ENCODE results near the gene SERGEF. TPM values are rescaled to one million over a fixed set of nuclear protein-coding genes. Genes with fewer than 3 reads are reported as not detected.

Gene SERGEF
- total and polyA plus RNA-seq, 2 of the 13 experiments (the other 11 are each of a cell fraction or from before 2014, with no cell fraction given), result 54.5 to 114 TPM

GRCh38 chr11:17979770-17980371 is 33.0 kb downstream of the SERGEF start (continued):
- TF ChIP-seq DBP (CRISPR knock-in tag; IDR thresholded peaks at IDR 0.05; ENCODE audit: not compliant biosample characterization) (no peak), ATF7 (IDR thresholded peaks at IDR 0.05) (no peak), ATF7 (CRISPR knock-in tag; IDR thresholded peaks at IDR 0.05) (no peak), ZNF639 (CRISPR knock-in tag; conservative IDR thresholded peaks at IDR 0.05) (no peak), JUND (CRISPR knock-in tag; IDR thresholded peaks at IDR 0.05) (no peak), ZNF331 (CRISPR knock-in tag; IDR thresholded peaks at IDR 0.05) (0 out of 2 replicates have a peak, but pooled peaks have one; percentile 7), KDM5A (IDR thresholded peaks at IDR 0.05; ENCODE audit: borderline replicate concordance, low read length) (no peak), CENPT (CRISPR knock-in tag; IDR thresholded peaks at IDR 0.05; ENCODE audit: low read depth) (no peak), ZNF317 (CRISPR knock-in tag; IDR thresholded peaks at IDR 0.05) (0 out of 2 replicates have a peak, but pooled peaks have one; percentile 41), ZMYM4 (CRISPR knock-in tag; IDR thresholded peaks at IDR 0.05) (no peak), ZNF780A (CRISPR knock-in tag; IDR thresholded peaks at IDR 0.05) (0 out of 2 replicates have a peak, but pooled peaks have one; percentile 45), XRCC5 (optimal IDR thresholded peaks at IDR 0.05; ENCODE audit: low read length) (peak; percentile 28), CTCF (CRISPR knock-in tag; IDR thresholded peaks at IDR 0.05) (peak; percentile 77), TBX2 (CRISPR knock-in tag; IDR thresholded peaks at IDR 0.05; ENCODE audit: borderline replicate concordance) (no peak), RXRB (CRISPR knock-in tag; IDR thresholded peaks at IDR 0.05; ENCODE audit: borderline replicate concordance) (0 out of 2 replicates have a peak, but pooled peaks have one; percentile 9), ZNF281 (CRISPR knock-in tag; IDR thresholded peaks at IDR 0.05; ENCODE audit: borderline replicate concordance) (no peak), SMC3 (IDR thresholded peaks at IDR 0.05; ENCODE audit: low read length) (peak; percentile 68; the same call in 1 of the 2 replicates)
